Liver (tissue), 9 donors: ENCODE measurements around the gene SLU7. TPM values are rescaled to one million over a fixed set of nuclear protein-coding genes. Genes with fewer than 3 reads are reported as not detected.

Source experiments
- DNase-seq: peaks from one replicate; pipeline ENCODE4 v3.0.0-alpha.2; 2017; ENCODE audit warnings: low spot score
- H3K27ac ChIP-seq, 2 donors: one replicate each; pipeline ENCODE4 v1.7.0; 2013; ENCODE audit warnings: inconsistent platforms in 2 of 2, low read length in 2 of 2, control low read depth in 1 of 2, low read depth in 1 of 2, mild to moderate bottlenecking in 1 of 2
- H3K27me3 ChIP-seq, 4 donors: one replicate each; pipeline versions ENCODE4 v1.6.1 to v1.7.0; 2013; ENCODE audit warnings: low read length in 3 of 4, inconsistent platforms in 1 of 4, mild to moderate bottlenecking in 1 of 4, moderate library complexity in 1 of 4; ENCODE audit not compliant: control insufficient read depth in 4 of 4, insufficient read depth in 4 of 4
- H3K36me3 ChIP-seq, 4 donors: one replicate each; pipeline versions ENCODE4 v1.6.1 to v1.7.0; 2013; ENCODE audit warnings: low read length in 3 of 4, mild to moderate bottlenecking in 3 of 4, low read depth in 1 of 4, moderate library complexity in 1 of 4; ENCODE audit not compliant: control insufficient read depth in 4 of 4, insufficient read depth in 3 of 4
- H3K4me1 ChIP-seq, 4 donors: one replicate each; pipeline versions ENCODE4 v1.6.1 to v1.7.0; 2013; ENCODE audit warnings: low read length in 3 of 4, mild to moderate bottlenecking in 3 of 4, moderate library complexity in 1 of 4; ENCODE audit not compliant: control insufficient read depth in 4 of 4, insufficient read depth in 4 of 4
- H3K4me3 ChIP-seq, 3 donors: one replicate each; pipeline versions ENCODE4 v1.6.1 to v1.7.0; 2013; ENCODE audit warnings: low read length in 3 of 3, control low read depth in 1 of 3, low read depth in 1 of 3, mild to moderate bottlenecking in 1 of 3
- H3K9ac ChIP-seq, 2 donors: one replicate each; pipeline ENCODE4 v1.7.0; 2013; ENCODE audit warnings: low read length in 2 of 2, mild to moderate bottlenecking in 2 of 2, moderate library complexity in 2 of 2, control low read depth in 1 of 2, low read depth in 1 of 2
- H3K9me3 ChIP-seq, 4 donors: one replicate each; pipeline versions ENCODE4 v1.6.1 to v1.7.0; 2013; ENCODE audit warnings: low read length in 3 of 4; ENCODE audit not compliant: control insufficient read depth in 4 of 4
- ATF3 ChIP-seq: IDR thresholded peaks from 2 replicates; pipeline ENCODE4 v1.6.1; 2016; ENCODE audit warnings: antibody characterized with exemption
- CTCF ChIP-seq: fragments of 150-350 bp; IDR thresholded peaks from 2 replicates; pipeline ENCODE4 v1.5.1; 2017; ENCODE audit warnings: improper control_type of control experiment, low read depth, low read length; ENCODE audit not compliant: missing input control
- EGR1 ChIP-seq, 2 donors: IDR thresholded peaks; 2 replicates each; pipeline ENCODE4 v1.6.1; 2016 to 2018; ENCODE audit warnings: antibody characterized with exemption in 2 of 2, low read depth in 2 of 2
- FOXA1 ChIP-seq: IDR thresholded peaks from 2 replicates; pipeline ENCODE4 v1.6.1; 2016; ENCODE audit warnings: antibody characterized with exemption
- FOXA2 ChIP-seq: IDR thresholded peaks from 2 replicates; pipeline ENCODE4 v1.6.1; 2016; ENCODE audit warnings: antibody characterized with exemption
- GABPA ChIP-seq, 2 donors: IDR thresholded peaks in 1 of 2; conservative IDR thresholded peaks in 1 of 2; 2 replicates each; pipeline ENCODE4 v1.6.1; 2016; ENCODE audit warnings: antibody characterized with exemption in 2 of 2, mild to moderate bottlenecking in 1 of 2, moderate library complexity in 1 of 2
- HNF4A ChIP-seq, 2 donors: conservative IDR thresholded peaks; 2 replicates each; pipeline ENCODE4 v1.6.1; 2016; ENCODE audit warnings: antibody characterized with exemption in 2 of 2, mild to moderate bottlenecking in 2 of 2
- JUND ChIP-seq, 2 donors: IDR thresholded peaks; 2 replicates each; pipeline ENCODE4 v1.6.1; 2016; ENCODE audit warnings: antibody characterized with exemption in 2 of 2
- MAX ChIP-seq: IDR thresholded peaks from 2 replicates; pipeline ENCODE4 v1.6.1; 2016; ENCODE audit warnings: antibody characterized with exemption
- NR2F2 ChIP-seq: IDR thresholded peaks from 2 replicates; pipeline ENCODE4 v1.6.1; 2016; ENCODE audit warnings: antibody characterized with exemption
- RAD21 ChIP-seq, 2 donors: IDR thresholded peaks; 2 replicates each; pipeline ENCODE4 v1.6.1; 2016; ENCODE audit warnings: antibody characterized with exemption in 2 of 2, mild to moderate bottlenecking in 2 of 2
- REST ChIP-seq: IDR thresholded peaks from 2 replicates; pipeline ENCODE4 v1.6.1; 2016; ENCODE audit warnings: antibody characterized with exemption, mild to moderate bottlenecking
- RXRA ChIP-seq, 2 donors: IDR thresholded peaks; 2 replicates each; pipeline ENCODE4 v1.6.1; 2017 to 2018; ENCODE audit warnings: antibody characterized with exemption in 2 of 2, mild to moderate bottlenecking in 1 of 2
- SP1 ChIP-seq: IDR thresholded peaks from 2 replicates; pipeline ENCODE4 v1.6.1; 2018; ENCODE audit warnings: antibody characterized with exemption, mild to moderate bottlenecking
- TAF1 ChIP-seq: conservative IDR thresholded peaks from 2 replicates; pipeline ENCODE4 v1.6.1; 2016; ENCODE audit warnings: antibody characterized with exemption, mild to moderate bottlenecking
- YY1 ChIP-seq: IDR thresholded peaks from 2 replicates; pipeline ENCODE4 v1.6.1; 2016; ENCODE audit warnings: antibody characterized with exemption, mild to moderate bottlenecking
- ZBTB33 ChIP-seq: IDR thresholded peaks from 2 replicates; pipeline ENCODE4 v1.6.1; 2016; ENCODE audit warnings: antibody characterized with exemption
- WGBS: extraction: QIAGEN DNeasy Blood & Tissue Kit; methylation state at CpG from one replicate; pipeline ENCODE4 v1.1.7; 2013; 5-methylcytosine and 5-hydroxymethylcytosine counted together
- polyA plus RNA-seq, 2 donors: library from polyadenylated mRNA; stranded (reverse) in 1 of 2; unstranded in 1 of 2; fragments of 200-250 nt in 1 of 2; fragments of >200 nt in 1 of 2; fragmentation: Nextera tagmentation in 1 of 2; extraction: Ambion mirVana in 1 of 2; gene quantifications; one replicate each; pipeline versions ENCODE4 v1.2.1 to v1.2.3, GENCODE V29; 2013 to 2015
- total RNA-seq, 2 donors: library from RNA; depleted of rRNA; stranded (reverse); fragments of >200 nt; gene quantifications; one replicate each; pipeline ENCODE4 v1.2.3, GENCODE V29; 2014
- donor health status: healthy.
- donor health status: healthy.
- donor health status: healthy.
- donor health status: healthy.
- donor health status: healthy.

The SLU7 gene
- total and polyA plus RNA-seq, 4 donors, result 7.1 to 21.8 (median 17.6) TPM

GRCh38 chr5:160379511-160379910 is 39.4 kb downstream of the SLU7 start (continued):
- TF ChIP-seq CTCF (no peak), SP1 (no peak)

- Histone ChIP-seq H3K4me3 (no peak overlapping the region), H3K9me3 (no peaks in the 10 kb centered on the region), H3K9ac (no peak overlapping the region), H3K4me1 (no peaks in the 10 kb centered on the region), H3K36me3 (no peaks in the 10 kb centered on the region), H3K27ac (no peak overlapping the region), H3K27me3 (peaks cover 0 to 8% (median 0%) of the 10 kb centered on the region in 4 donors)
- WGBS, result 57% methylated on average over 2 of the region's 2 CpGs
- DNase-seq, result no peak
- TF ChIP-seq ZBTB33 (no peak), FOXA2 (no peak), MAX (no peak)
Measured at GRCh38 chr5:160378330-160378729, 40.6 kb downstream of the SLU7 start.

GRCh38 chr5:160377651-160378050 is 41.2 kb downstream of the SLU7 start:
- H3K9me3 ChIP-seq, result no peaks in the 10 kb centered on the region
- no peaks in the 10 kb centered on the region for H3K36me3 ChIP-seq
- TF ChIP-seq ZBTB33 (no peak), HNF4A (conservative IDR thresholded peaks at IDR 0.05) (no peak), YY1 (no peak), GABPA (IDR thresholded peaks at IDR 0.05 in 1 of 2, conservative IDR thresholded peaks at IDR 0.05 in 1 of 2) (no peak), RAD21 (IDR thresholded peaks at IDR 0.05) (no peak), CTCF (no peak), FOXA1 (no peak), SP1 (no peak), RXRA (IDR thresholded peaks at IDR 0.05) (no peak), NR2F2 (no peak), TAF1 (no peak), EGR1 (IDR thresholded peaks at IDR 0.05; ENCODE audit: low read depth in 2 of 2) (no peak), REST (no peak), FOXA2 (no peak), JUND (IDR thresholded peaks at IDR 0.05) (no peak), ATF3 (no peak), MAX (no peak)
- peaks cover 0 to 8% (median 0%) of the 10 kb centered on the region in 4 donors for H3K27me3 ChIP-seq
- H3K9ac ChIP-seq, result no peak overlapping the region
- no peak overlapping the region for H3K4me3 ChIP-seq
- no peak for DNase-seq
- WGBS, result 82% methylated on average over 5 of the region's 5 CpGs
- H3K27ac ChIP-seq, result no peak overlapping the region
- no peaks in the 10 kb centered on the region for H3K4me1 ChIP-seq
